Ureter (tissue), 1 donor: ENCODE data around the gene POLR2E. TPM values are rescaled to one million over a fixed set of nuclear protein-coding genes. Genes with fewer than 3 reads are reported as not detected.

ENCODE experiments used
- DNase-seq: peaks from one replicate; pipeline ENCODE4 v3.0.0-alpha.2; 2020; ENCODE audit warnings: low spot score
- total RNA-seq: library from RNA; stranded (reverse); gene quantifications from one replicate; pipeline ENCODE4 v1.2.4, GENCODE V29; 2023
- donor health status: DM: yes; HTN: yes; CAD: no.

Gene POLR2E
- total RNA-seq, 1 donor from 2014 or later = 138 TPM

DNA sequence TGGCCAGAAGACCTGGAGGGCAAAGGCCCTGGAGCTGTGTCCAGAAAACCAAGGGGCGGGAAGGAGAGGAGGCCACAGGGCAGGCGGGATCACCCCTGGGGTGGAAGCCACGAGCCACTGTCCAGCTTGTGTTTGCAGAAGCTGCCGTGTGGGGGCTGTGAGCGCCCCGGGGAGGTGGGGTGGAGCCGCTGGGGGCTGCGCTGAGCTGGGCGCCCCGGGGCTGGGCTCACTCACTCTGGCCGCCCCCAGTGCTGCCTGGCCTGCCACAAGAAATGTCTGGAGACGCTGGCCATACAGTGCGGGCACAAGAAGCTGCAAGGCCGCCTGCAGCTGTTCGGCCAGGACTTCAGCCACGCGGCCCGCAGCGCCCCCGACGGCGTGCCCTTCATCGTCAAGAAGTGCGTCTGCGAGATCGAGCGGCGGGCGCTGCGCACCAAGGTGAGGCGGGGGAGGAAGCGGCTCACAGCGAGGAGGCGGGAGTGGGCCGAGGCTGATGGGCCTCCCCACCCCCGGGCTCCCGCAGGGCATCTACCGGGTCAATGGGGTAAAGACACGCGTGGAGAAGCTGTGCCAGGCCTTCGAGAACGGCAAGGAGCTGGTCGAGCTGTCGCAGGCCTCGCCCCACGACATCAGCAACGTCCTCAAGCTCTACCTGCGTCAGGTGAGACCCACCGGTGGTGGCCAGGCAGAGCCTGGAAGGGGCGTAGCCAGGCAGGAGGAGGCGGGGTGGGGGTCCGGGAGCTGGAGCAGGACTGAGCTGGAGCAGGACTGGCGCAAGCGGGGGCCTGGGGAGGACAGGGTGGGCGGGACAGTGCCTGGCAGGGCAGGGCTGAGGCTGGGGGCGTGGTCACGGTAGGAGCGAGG, 13.6 kb downstream of the POLR2E start:
- no peak for DNase-seq

DNA sequence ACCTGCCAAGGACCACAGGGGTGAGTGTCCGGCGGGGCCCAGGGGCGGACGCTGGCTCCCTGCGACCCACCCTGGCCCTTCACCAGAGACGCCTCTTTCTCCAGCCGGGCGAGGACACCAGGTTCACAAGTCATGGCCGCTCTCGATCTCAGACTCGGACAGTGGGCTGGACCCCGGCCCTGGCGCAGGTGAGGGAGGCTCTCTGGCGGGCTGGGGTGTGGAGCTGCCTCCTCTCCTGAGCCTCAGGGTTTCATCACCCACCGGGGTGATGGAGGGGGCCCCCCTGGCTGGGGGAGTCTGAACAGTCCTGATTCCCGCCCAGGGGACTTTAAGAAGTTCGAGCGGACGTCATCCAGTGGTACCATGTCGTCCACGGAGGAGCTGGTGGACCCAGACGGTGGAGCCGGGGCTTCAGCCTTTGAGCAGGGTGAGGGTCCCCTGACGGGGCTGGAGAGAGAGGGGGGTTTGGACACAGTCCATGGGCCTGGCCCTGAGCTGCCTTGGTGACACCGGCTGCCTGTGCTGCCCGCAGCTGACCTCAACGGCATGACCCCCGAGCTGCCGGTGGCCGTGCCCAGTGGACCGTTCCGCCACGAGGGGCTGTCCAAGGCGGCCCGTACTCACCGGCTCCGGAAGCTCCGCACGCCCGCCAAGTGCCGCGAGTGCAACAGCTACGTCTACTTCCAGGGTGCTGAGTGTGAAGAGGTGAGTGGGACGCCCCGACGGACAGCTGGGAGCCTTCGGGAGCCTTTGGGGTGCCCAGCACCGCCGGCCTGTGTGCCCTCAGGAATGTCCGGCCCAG, 14.6 kb downstream of the POLR2E start:
- no peak for DNase-seq

DNA sequence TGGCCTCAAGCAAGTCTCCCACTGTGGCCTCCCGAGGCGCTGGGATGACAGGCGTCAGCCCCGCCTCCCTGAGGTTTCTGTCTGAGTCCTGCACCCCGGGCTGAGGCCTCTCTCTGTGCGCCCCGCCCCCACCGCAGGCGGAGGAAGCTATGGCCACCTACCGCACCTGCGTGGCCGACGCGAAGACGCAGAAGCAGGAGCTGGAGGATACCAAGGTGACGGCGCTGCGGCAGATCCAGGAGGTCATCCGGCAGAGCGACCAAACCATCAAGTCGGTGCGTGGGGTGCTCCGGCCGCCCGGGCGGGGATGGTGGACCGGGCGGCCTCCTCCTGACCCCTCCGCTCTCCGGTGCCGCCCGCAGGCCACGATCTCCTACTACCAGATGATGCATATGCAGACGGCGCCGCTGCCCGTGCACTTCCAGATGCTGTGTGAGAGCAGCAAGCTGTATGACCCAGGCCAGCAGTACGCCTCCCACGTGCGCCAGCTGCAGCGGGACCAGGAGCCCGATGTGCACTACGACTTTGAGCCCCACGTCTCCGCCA, 15.5 kb downstream of the POLR2E start:
- no peak for DNase-seq

DNA sequence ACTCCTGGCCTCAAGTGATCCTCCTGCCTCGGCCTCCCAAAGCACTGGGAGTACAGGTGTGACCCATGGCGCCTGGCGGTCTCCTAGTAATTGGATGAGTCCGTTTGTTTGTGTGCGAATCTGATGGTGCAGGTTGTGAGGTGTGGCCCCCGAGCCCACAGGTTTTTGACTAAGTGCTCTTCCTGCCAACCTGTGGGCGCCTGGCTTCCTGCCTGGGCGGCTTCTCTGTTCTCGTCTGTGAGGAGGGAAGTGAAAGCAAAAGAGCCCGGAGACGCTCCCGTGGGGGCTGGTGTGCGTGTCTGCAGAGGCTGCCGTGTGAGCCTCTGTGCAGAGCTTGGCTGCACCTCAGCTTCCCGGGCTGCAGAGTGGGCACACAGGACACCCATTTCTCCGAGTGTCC, 18.2 kb downstream of the POLR2E start:
- peak; percentile 79 for DNase-seq

DNA sequence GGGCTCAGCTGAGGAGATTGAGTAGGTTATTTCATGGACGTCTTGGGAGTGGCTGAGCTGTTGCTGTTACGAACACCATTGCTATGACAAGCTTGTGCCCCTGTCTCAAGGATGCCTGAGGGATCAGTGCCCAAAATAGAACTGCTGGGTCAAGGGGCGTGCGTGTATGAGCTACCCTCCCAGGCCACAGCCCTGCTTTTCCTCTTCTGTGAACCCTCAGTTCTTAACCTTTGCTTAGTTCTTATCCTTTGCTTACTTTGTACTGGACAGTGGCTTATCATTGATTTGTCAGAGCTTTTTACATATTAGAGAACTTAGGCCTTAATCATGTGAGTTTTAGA, 19.2 kb downstream of the POLR2E start:
- DNase-seq = no peak

DNA sequence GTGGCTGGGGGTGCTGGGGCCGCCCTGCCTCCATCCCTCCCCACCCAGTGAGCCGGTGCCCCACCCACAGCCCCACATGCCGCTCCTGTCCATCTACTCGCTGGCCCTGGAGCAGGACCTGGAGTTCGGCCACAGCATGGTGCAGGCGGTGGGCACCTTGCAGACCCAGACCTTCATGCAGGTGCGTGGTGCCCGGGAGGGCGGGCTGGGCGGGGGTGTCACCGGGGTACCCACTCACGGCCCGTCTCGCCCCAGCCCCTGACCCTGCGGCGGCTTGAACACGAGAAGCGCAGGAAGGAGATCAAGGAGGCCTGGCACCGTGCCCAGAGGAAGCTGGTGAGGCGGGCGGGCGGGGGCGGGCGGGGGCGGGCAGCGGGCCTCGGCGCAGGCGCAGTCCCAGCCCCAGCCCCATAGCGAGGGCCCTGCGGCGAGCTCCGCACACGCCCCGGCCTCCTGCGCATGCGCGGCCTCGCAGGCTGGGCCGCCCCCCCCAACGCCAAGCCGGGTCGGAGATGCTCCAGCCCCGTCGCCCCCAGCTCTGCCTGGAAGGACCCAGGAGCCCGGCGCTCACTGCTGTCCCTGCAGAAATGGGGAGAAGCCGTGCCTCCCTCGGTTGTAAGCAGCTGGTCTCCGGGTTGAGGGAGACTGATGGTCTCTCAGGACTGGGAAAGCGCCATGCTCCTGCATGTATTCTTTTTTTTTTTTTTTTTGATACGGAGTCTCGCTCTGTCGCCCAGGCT, 20.5 kb downstream of the POLR2E start:
- DNase-seq = peak; percentile 89

DNA sequence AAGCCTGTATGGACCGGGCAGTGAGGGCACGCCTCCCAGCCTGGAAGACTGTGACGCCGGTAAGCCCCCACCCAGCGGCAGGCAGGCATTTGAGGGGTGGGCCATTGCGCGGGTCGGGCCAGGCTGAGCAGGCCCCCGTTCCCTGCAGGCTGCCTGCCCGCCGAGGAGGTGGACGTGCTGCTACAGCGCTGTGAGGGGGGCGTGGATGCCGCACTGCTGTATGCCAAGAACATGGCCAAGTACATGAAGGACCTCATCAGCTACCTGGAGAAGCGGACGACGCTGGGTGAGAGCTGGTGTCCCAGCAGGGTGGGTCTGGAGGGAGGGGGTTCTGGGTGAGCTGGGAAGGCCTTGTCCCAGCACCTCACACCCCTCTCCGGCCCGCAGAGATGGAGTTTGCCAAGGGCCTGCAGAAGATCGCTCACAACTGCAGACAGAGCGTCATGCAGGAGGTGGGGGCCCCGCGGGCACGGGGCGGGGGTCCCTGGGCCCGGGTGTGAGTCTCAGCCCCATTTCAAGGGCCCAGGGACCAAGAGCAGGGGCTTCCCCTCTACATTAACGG, 21.1 kb downstream of the POLR2E start:
- no peak for DNase-seq

DNA sequence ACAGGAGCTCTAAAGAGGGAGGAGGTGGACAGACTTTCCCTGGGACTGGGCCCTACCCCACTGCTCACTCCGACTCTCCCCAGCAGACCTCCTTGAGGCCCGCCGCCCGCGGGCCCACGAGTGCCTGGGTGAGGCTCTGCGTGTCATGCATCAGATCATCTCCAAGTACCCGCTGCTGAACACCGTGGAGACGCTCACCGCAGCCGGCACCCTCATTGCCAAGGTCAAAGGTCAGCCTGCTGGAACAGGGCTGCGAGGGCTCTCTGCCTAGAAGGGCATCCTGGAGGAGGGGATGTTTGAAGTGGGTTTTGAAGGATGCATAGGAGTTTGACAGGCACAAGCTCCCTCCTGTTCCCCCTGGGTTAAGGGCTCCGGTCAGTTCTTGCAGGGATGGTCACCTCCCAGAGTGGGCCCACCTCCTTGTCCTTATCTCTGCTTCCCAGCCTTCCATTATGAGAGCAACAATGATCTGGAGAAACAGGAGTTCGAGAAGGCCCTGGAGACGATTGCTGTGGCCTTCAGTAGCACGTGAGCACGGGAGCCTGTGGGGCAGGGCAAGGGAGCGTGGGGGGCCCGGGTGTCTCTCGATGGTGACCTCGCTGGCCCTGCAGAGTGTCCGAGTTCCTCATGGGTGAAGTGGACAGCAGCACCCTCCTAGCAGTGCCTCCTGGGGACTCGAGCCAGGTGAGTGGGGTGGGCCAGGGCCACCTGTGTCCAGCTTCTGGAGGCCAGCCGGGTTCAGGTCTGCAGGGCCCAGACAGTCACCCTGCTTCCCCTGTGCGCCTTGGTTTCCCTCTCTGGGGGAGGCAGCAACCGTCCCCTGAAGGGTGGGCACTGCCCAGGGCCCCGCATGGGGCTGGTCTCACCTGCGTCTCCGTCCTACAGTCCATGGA, 21.9 kb downstream of the POLR2E start:
- DNase-seq = no peak

DNA sequence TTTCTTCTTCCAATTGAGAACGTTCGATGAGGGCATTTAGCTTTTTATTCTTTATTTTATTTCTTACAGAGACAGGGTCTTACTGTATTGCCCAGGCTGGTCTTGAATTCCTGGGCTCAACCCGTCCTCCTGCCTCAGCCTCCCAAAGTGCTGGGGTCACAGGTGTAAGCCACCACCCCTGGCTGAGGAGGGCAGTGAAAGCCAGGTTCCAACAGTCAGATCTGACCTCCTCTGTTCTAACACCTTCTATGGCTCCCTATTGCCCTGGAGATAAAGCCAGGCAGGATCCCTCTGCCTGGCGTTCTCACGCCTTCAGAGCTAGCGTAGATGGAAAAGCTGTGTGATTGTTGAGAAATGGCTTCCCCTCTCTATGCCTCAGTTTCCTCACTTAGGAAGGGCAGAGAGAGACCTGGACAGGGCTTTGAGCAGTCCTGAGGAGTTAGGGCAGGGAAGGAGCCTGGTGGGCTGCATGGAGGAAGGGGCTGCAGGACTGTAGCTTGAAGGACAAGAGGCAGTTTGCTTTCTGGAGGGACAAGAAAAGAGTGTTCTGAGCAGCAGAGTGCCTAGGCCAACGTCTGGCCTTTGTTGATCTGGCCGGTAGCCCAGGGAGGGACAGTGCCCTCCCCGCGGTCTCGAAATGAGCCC, 22.7 kb downstream of the POLR2E start:
- DNase-seq = no peak

DNA sequence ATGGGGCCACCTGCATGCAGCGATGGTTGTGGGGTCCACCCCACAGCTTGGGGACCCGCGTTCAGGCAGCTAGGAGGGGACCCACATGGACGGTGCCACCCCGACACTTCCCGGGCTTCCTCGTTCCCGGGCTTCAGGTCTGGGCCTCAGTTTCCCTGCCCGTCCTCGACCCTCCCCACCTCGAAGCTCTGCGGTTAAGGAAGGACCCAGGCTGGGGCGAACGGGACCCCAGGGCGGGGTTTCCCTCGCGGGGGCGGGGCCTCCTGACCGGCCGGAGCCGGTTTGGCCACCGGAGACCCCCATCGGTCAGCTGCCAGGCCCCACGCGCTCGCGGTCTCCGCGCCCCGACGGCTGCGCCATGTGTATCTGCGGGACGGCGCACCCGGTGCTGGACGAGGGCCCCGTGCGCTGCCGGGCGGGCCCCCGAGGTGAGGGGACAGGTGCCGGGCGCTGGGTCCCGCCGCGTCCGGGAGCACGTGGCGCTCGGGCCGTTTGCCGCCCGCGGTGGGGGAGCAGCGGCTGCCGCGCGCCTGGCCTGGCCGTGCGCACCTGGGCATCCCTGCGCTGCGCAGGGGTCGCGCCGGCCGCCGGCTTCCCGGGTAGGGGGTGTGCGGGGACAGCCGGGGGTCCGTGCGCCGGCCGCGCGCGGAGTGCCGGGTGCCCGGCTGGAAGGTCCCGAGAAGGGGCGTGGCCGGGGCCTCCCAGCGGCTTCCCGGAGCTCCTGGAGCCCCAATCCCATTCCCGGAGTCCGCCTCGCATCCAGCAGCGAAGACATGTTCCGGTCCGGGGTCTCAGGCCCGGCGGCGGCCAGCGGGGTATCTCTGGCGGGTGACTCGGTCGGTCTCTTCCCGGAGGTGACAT, 24.0 kb downstream of the POLR2E start:
- DNase-seq = no peak

DNA sequence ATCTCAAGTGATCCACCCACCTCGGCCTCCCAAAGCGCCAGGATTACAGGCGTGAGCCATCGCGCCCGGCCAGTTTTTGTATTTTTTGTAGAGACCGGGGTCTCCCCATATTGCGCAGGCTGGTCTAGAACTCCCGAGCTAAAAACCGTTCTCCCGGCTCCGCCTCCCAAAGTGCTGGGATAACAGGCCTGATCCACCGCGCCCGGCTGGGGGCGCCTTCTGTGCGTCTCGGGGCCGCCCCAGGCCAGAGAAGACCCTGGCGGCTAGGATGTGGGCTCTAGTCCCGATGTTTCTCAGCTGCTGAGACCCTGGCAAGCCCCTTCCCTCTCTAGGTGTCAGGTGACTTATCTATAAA, 24.6 kb downstream of the POLR2E start:
- DNase-seq = no peak

DNA sequence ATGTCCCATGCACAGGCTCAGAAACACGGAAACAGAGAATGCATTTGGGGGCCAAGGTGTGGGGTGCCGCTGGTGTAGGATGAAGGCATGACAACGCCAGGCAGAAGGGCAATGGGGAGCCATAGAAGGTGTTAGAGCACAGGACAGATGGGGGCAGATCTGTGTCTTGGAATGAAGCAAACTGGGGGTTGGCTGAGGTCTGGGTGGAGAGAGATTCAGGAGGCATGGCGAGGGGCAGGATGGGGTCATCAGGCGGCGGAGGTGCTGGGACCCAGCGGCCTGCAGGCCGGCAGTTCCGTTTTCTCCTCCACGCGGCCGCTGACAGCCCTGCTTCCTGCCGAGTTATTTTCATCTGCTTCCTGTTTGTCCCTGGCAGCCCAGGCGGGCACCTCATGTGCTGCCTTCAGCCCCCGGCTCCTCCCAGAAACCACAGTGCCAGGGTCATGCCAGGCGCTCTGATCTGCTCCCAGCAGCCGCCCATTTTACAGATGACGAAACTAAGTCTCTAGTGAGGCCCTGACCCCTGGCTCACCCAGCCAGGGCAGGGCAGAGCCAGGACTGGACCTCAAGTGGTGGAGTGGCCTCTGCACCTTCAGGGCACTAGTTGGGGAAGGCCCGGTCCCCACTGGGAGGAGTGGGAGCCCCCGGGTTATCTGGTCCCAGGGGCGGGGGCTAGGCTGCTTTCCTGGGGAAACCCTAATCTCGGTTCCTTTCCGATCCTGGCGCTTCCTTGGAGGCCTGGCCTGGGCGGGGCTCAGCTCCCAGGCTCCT, 26.0 kb downstream of the POLR2E start:
- peak; percentile 70 for DNase-seq

DNA sequence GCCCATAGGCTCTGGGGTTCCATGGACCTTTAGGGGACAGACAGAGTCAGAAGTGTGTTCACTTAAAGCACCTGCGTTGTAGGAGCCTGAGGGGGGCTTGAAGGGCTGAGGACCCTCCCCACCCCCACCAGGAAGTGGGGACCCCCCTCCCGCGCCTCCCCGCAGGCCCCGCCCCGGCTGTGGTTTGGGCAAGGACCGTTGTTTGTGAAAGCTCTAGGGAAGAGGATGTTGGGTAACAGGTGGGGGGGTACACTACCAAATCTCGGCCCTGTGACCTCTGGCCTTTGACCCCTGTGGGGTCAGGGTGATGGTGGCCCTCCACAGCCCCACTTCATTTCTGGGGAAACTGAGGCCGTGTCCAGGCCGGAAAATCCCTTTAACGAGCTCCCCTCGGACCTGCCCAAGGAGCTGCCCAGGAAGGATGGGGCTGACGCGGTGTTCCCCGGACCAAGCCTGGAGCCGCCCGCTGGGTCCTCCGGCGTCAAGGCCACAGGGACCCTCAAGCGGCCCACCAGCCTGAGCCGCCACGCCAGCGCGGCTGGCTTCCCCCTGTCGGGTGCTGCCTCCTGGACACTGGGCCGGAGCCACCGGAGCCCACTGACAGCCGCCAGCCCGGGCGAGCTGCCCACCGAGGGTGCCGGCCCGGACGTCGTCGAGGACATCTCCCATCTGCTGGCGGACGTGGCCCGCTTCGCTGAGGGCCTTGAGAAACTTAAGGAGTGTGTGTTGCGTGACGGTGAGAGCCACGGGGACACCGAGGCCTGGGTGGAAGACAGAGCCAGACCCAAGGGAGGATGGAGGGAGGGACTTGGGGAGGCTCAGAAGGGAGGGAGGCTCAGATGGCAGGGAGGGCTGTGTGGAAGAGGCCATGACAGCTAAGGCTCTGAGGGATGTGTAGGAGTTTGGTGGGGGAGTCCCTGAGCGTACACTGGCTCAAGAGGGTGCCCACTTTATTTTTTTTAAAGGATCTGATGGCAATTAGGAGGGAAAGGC, 26.9 kb downstream of the POLR2E start:
- DNase-seq = no peak

DNA sequence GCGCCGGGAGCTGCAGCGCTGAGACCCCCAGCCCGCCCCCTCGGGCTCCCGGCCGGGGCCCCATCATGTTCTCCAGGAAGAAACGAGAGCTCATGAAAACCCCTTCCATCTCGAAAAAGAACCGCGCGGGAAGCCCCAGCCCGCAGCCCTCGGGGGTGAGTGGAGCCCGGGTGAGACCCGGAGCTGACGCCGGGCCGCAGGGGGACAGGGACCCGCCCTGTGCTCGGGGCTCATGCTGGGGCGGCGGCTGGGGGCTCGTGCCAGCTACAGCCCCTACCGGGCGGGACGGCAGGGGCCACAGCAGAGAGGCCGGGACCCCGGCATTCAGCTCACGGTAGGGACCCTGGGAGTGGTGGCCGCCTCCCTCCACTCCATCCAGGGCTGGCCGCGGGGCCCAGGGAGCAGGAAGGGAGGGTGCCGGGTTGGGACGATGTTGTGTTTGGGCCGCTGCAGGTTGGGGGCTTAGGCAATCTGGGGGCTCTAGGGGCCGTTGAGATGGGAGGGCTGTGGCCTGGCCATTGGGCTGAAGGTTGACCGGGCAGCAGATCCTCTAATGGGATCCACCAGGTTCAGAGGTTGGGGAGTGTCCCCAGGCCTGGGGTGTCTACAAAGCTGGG, 27.7 kb downstream of the POLR2E start:
- DNase-seq = no peak

DNA sequence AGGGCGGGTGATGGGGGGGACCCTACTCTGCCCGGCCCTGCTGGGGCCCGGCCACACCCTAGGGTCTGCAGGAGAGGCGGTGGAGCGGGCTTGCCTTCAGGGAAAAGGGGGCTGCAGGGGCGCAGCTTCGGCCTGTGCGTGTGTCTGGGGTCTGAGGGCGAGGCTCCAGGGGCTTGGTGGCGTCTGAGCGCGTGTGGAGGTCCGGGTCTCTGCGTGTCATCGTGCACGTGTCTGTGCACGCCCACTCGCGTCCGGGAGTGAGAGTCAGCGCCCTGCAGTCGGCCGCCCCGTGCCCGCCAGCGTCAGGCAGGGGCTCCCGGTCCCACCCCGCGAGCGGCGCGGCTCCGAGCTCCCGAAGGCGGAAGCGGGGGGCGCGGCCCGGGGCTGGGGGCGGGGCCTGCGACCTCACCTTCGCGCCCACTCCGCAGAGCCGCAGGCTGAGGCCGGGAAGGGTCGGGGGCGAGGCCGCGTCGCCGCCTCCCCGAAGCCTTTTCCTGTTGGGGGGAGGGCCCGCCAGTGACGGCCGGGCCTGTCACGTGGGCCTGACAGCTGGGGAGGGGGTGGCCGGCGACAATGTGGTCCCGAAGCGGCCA, 28.3 kb downstream of the POLR2E start, which contains the start of gene ARHGAP45:
Gene ARHGAP45 (plus strand): TSS at position 420 of the 593 bp plus-strand sequence. CDS start 239 bp downstream, outside the sequence.
- DNase-seq = no peak

DNA sequence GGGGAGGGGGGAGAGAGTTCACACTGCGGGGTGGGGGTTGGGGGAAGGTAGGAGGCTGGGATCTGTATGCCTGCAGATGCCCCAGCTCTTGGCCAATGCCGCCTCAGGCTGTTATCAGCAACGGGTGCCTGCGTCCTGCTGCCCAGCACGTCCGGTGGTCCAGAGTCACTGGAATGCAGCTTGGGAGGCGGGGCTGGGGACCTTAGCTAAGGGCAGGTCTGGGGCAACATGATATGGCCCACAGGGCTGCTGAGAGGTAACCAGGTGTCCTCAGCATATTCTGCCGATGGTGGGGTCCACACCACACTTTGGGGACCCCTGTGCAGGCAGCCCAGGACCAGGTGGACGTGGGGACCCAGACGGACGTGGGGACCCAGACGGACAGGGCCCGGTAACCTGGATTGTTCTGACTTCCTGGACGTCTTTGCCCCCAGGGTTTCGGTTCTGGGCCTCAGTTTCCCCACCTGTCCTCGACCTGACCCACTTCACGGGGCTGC, 28.9 kb downstream of the POLR2E start:
- DNase-seq = no peak
